HG03039 (cell line): ENCODE measurements around the gene FOXL2.

ENCODE experiments used
- ATAC-seq: cut with Tn5 transposase; IDR thresholded peaks from one replicate; pipeline ENCODE4 v1.9.1; 2021; ENCODE audit warnings: mild to moderate bottlenecking, moderate library complexity; ENCODE audit not compliant: unreplicated experiment

The FOXL2 gene

GRCh38 chr3:138898708-138899107 lies 48.2 kb downstream of the FOXL2 start:
- ATAC-seq, result no peak

GRCh38 chr3:138898301-138898700 lies 48.6 kb downstream of the FOXL2 start:
- ATAC-seq, result no peak
